Measurements from ENCODE around the gene AGRP. TPM values are rescaled to one million over a fixed set of nuclear protein-coding genes. Genes with fewer than 3 reads are reported as not detected.

The AGRP gene
- total RNA-seq, 1 donor from 2014 or later, result not detected

DNA sequence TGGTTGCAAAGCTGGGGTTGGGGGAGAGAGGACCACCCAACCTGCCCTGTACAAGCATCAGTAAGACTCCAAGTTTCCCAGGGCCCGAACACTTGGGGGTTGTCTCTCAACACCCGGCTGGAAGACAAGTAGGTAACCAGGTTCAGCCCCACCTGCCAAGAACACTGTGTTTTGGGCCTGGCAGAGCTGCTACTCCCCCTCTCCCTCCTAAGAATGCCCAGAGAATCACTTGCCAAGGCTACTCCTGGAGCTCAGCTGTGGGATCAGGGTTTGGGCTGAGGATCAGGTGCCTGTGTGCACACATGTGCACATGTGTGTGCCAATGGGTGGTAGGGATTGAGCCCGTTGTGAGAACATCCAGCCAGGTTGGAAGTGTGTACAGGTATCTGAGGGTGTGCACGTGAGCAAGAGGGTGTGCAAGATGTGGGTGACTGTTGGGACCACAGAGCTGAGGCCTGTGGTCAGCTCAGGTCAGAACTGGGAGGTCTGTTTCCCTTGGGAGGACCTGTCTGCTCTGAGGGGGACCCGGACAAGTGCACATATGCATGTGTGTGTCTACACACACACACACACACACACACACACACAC, 50.1 kb downstream of the AGRP start:
- Histone ChIP-seq H3K27me3 (ENCODE audit: control insufficient read depth, insufficient read depth, low read length) (peaks cover 30% of the 10 kb centered on the region), H3K36me3 (ENCODE audit: control insufficient read depth, insufficient read depth, low read length) (no peaks in the 10 kb centered on the region), H3K4me3 (ENCODE audit: low read depth, low read length) (no peak overlapping the region)
- TF ChIP-seq, protein P1, sequence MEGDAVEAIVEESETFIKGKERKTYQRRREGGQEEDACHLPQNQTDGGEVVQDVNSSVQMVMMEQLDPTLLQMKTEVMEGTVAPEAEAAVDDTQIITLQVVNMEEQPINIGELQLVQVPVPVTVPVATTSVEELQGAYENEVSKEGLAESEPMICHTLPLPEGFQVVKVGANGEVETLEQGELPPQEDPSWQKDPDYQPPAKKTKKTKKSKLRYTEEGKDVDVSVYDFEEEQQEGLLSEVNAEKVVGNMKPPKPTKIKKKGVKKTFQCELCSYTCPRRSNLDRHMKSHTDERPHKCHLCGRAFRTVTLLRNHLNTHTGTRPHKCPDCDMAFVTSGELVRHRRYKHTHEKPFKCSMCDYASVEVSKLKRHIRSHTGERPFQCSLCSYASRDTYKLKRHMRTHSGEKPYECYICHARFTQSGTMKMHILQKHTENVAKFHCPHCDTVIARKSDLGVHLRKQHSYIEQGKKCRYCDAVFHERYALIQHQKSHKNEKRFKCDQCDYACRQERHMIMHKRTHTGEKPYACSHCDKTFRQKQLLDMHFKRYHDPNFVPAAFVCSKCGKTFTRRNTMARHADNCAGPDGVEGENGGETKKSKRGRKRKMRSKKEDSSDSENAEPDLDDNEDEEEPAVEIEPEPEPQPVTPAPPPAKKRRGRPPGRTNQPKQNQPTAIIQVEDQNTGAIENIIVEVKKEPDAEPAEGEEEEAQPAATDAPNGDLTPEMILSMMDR (IDR thresholded peaks at IDR 0.05; ENCODE audit: insufficient read depth, low read length, poor library complexity, severe bottlenecking), result no peak
- DNase-seq (ENCODE audit: low read depth), result no peak

Other genes starting within 250 kb of the AGRP start
- 3.8 and 11.4 TPM in 2 replicates for gene FHOD1, start 236.1 kb downstream of the AGRP start, total RNA-seq
- 0.07 TPM in 1 of 2 replicates, not detected in the other for gene SLC9A5, start 234.6 kb downstream of the AGRP start, total RNA-seq
- gene PLEKHG4, start 204.0 kb downstream of the AGRP start, total RNA-seq, result 9.7 and 19.7 TPM in 2 replicates
- 0.08 and 0.21 TPM in 2 replicates for gene KCTD19, start 156.8 kb downstream of the AGRP start, total RNA-seq
- gene LRRC36, start 156.7 kb downstream of the AGRP start, total RNA-seq, result 0.41 and 0.54 TPM in 2 replicates
- 0.46 and 1.4 TPM in 2 replicates for gene TPPP3, start 90.0 kb downstream of the AGRP start, total RNA-seq
- gene ZDHHC1, start 67.1 kb downstream of the AGRP start, total RNA-seq, result 9.5 and 11.3 TPM in 2 replicates
- gene HSD11B2, start 52.4 kb downstream of the AGRP start, total RNA-seq, result 0.96 and 5.8 TPM in 2 replicates
- gene ATP6V0D1, start 2.4 kb downstream of the AGRP start, total RNA-seq, result 157 and 233 TPM in 2 replicates
- 72.1 and 91.0 TPM in 2 replicates for gene RIPOR1, start 45.3 kb upstream of the AGRP start, total RNA-seq
- 40.7 and 45.0 TPM in 2 replicates for gene CTCF, start 79.0 kb upstream of the AGRP start, total RNA-seq
- gene CARMIL2, start 161.6 kb upstream of the AGRP start, total RNA-seq, result 6.4 and 7.7 TPM in 2 replicates
- 29.1 and 36.4 TPM in 2 replicates for gene ACD, start 176.7 kb upstream of the AGRP start, total RNA-seq
- 6.5 and 12.1 TPM in 2 replicates for gene PARD6A, start 177.4 kb upstream of the AGRP start, total RNA-seq
- 24.0 and 28.7 TPM in 2 replicates for gene ENKD1, start 183.2 kb upstream of the AGRP start, total RNA-seq
- 2.0 and 4.5 TPM in 2 replicates for gene C16orf86, start 183.3 kb upstream of the AGRP start, total RNA-seq
- 19.3 and 21.9 TPM in 2 replicates for gene GFOD2, start 235.8 kb upstream of the AGRP start, total RNA-seq

All from kidney epithelial cell (primary cell).